Trophoblast cell (in vitro differentiated cells and primary cell): ENCODE results near the gene MOCS2.

Experiments used
- DNase-seq, 2 donors: peaks; one replicate each; pipeline ENCODE4 v3.0.0-alpha.2; 2016
- H2AFZ ChIP-seq: 2 replicates; pipeline ENCODE4 v1.6.1; 2013; ENCODE audit warnings: low read length, moderate library complexity, mild to moderate bottlenecking; ENCODE audit not compliant: insufficient read depth, poor library complexity
- H2AK5ac ChIP-seq: 2 replicates; pipeline ENCODE4 v1.6.1; 2013; ENCODE audit warnings: mild to moderate bottlenecking, low read length
- H2BK120ac ChIP-seq: 2 replicates; pipeline ENCODE4 v1.6.1; 2013; ENCODE audit warnings: low read length, mild to moderate bottlenecking, moderate library complexity; ENCODE audit not compliant: insufficient read depth, poor library complexity
- H2BK12ac ChIP-seq: 2 replicates; pipeline ENCODE4 v1.6.1; 2013; ENCODE audit warnings: mild to moderate bottlenecking, low read length, moderate library complexity
- H2BK5ac ChIP-seq: 2 replicates; pipeline ENCODE4 v1.6.1; 2013; ENCODE audit warnings: low read length, low read depth, moderate library complexity, mild to moderate bottlenecking; ENCODE audit not compliant: poor library complexity
- H3K14ac ChIP-seq: 2 replicates; pipeline ENCODE4 v1.6.1; 2013; ENCODE audit warnings: mild to moderate bottlenecking, low read length
- H3K18ac ChIP-seq: 2 replicates; pipeline ENCODE4 v1.6.1; 2013; ENCODE audit warnings: mild to moderate bottlenecking, low read length
- H3K23ac ChIP-seq: 2 replicates; pipeline ENCODE4 v1.6.1; 2013; ENCODE audit warnings: low read length
- H3K27ac ChIP-seq: 2 replicates; pipeline ENCODE4 v1.5.1; 2013; ENCODE audit warnings: low read depth, mild to moderate bottlenecking, inconsistent platforms, low read length, moderate library complexity
- H3K27me3 ChIP-seq: 2 replicates; pipeline ENCODE4 v1.6.1; 2013; ENCODE audit warnings: inconsistent platforms, mild to moderate bottlenecking, low read length, moderate library complexity; ENCODE audit not compliant: insufficient read depth
- H3K36me3 ChIP-seq, 2 experiments: 1 replicate in 1 of 2; 2 replicates in 1 of 2; pipeline ENCODE4 v1.6.1; 2013; ENCODE audit warnings: low read length in 2 of 2, mild to moderate bottlenecking in 2 of 2, moderate library complexity in 1 of 2; ENCODE audit not compliant: insufficient read depth in 2 of 2, control insufficient read depth in 1 of 2
- H3K4ac ChIP-seq: 2 replicates; pipeline ENCODE4 v1.6.1; 2013; ENCODE audit warnings: low read depth, mild to moderate bottlenecking, low read length, moderate library complexity
- H3K4me1 ChIP-seq, 2 experiments: 1 replicate in 1 of 2; 2 replicates in 1 of 2; pipeline ENCODE4 v1.6.1; 2013; ENCODE audit warnings: low read length in 2 of 2, mild to moderate bottlenecking in 2 of 2, moderate library complexity in 1 of 2; ENCODE audit not compliant: insufficient read depth in 2 of 2, control insufficient read depth in 1 of 2
- H3K4me2 ChIP-seq: 2 replicates; pipeline ENCODE4 v1.6.1; 2013; ENCODE audit warnings: inconsistent platforms, mild to moderate bottlenecking, low read length, moderate library complexity
- H3K4me3 ChIP-seq: 2 replicates; pipeline ENCODE4 v1.5.1; 2013; ENCODE audit warnings: mild to moderate bottlenecking, low read depth, low read length, inconsistent platforms
- H3K79me1 ChIP-seq: one replicate; pipeline ENCODE4 v1.6.1; 2013; ENCODE audit warnings: low read length
- H3K79me2 ChIP-seq: 2 replicates; pipeline ENCODE4 v1.6.1; 2013; ENCODE audit warnings: low read length, mild to moderate bottlenecking; ENCODE audit not compliant: control insufficient read depth, insufficient read depth, poor library complexity
- H3K9ac ChIP-seq: 2 replicates; pipeline ENCODE4 v1.6.1; 2013; ENCODE audit warnings: mild to moderate bottlenecking, low read length
- H3K9me3 ChIP-seq: 2 replicates; pipeline ENCODE4 v1.6.1; 2013; ENCODE audit warnings: low read depth, mild to moderate bottlenecking, control low read depth, inconsistent platforms, low read length; ENCODE audit not compliant: insufficient read depth
- H4K12ac ChIP-seq: 2 replicates; pipeline ENCODE4 v1.6.1; 2013; ENCODE audit warnings: low read depth, mild to moderate bottlenecking, low read length, moderate library complexity
- H4K8ac ChIP-seq: 2 replicates; pipeline ENCODE4 v1.6.1; 2013; ENCODE audit warnings: low read depth, mild to moderate bottlenecking, low read length, moderate library complexity
- H4K91ac ChIP-seq: one replicate; pipeline ENCODE4 v1.6.1; 2013; ENCODE audit warnings: low read depth, mild to moderate bottlenecking, low read length, moderate library complexity
- WGBS: extraction: QIAGEN DNeasy Blood & Tissue Kit; methylation state at CpG from one replicate; pipeline ENCODE4 v1.1.7; 2013; ENCODE audit warnings: missing lambda C conversion rate; ENCODE audit not compliant: insufficient read length, insufficient coverage; ENCODE audit errors: extremely low coverage; 5-methylcytosine and 5-hydroxymethylcytosine counted together

MOCS2 gene

DNA sequence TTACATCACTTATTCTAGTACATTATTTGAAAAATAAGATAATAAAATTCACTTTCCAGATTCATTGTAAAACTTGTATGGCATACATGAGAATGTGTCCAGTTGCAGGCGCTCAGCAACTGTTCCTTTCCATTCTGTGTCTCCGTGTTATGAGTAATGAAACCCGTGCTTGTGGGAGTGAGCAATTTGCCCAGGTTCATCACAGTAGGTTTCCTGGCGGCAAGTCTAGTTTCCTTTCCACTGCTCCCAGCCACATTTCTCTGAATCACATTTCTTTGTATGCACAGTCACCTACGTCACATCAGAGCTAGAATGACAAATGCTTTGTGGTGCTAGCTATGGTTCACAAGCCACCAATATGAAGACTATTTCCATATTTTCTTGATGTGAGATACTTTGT, 39.9 kb downstream of the MOCS2 start:
- Histone ChIP-seq H3K79me1 (no peaks in the 10 kb centered on the region), H3K4me3 (no peak overlapping the region), H4K91ac (no peak overlapping the region), H2BK12ac (no peak overlapping the region), H3K9me3 (no peaks in the 10 kb centered on the region), H3K4me2 (no peak overlapping the region), H3K27me3 (no peaks in the 10 kb centered on the region), H3K23ac (no peak overlapping the region), H3K14ac (no peak overlapping the region), H2BK5ac (no peak overlapping the region), H3K27ac (no peak overlapping the region), H2BK120ac (no peak overlapping the region), H3K4me1 (no peaks in the 10 kb centered on the region), H2AK5ac (no peak overlapping the region), H4K8ac (no peak overlapping the region), H3K9ac (no peak overlapping the region), H4K12ac (no peak overlapping the region), H3K18ac (no peak overlapping the region), H3K79me2 (no peaks in the 10 kb centered on the region), H3K4ac (no peak overlapping the region), H2AFZ (no peak overlapping the region), H3K36me3 (peaks cover 2 to 6% of the 10 kb centered on the region in 2 experiments)
- DNase-seq: no peak
- no CpG with 5 or more reads among the region's 5 CpGs for WGBS

- no peak overlapping the region for H2BK120ac ChIP-seq
- H3K4ac ChIP-seq: no peak overlapping the region
- DNase-seq: no peak
- H2BK5ac ChIP-seq: no peak overlapping the region
- H3K27ac ChIP-seq: no peak overlapping the region
- no peak overlapping the region for H3K4me2 ChIP-seq
- no peak overlapping the region for H3K4me3 ChIP-seq
- no peak overlapping the region for H3K23ac ChIP-seq
- H3K9ac ChIP-seq: no peak overlapping the region
- no peaks in the 10 kb centered on the region for H3K4me1 ChIP-seq
- no peaks in the 10 kb centered on the region for H3K9me3 ChIP-seq
- H4K12ac ChIP-seq: no peak overlapping the region
- H2BK12ac ChIP-seq: no peak overlapping the region
- WGBS: no CpG with 5 or more reads among the region's 4 CpGs
- H2AK5ac ChIP-seq: no peak overlapping the region
- no peak overlapping the region for H3K14ac ChIP-seq
- H3K79me2 ChIP-seq: no peaks in the 10 kb centered on the region
- H3K27me3 ChIP-seq: no peaks in the 10 kb centered on the region
- no peak overlapping the region for H4K91ac ChIP-seq
- no peak overlapping the region for H2AFZ ChIP-seq
- no peak overlapping the region for H3K18ac ChIP-seq
- no peak overlapping the region for H4K8ac ChIP-seq
- H3K36me3 ChIP-seq: peaks cover 2 to 5% of the 10 kb centered on the region in 2 experiments
- no peaks in the 10 kb centered on the region for H3K79me1 ChIP-seq
Observed at GRCh38 chr5:53068291-53068836, 41.2 kb downstream of the MOCS2 start.

DNA sequence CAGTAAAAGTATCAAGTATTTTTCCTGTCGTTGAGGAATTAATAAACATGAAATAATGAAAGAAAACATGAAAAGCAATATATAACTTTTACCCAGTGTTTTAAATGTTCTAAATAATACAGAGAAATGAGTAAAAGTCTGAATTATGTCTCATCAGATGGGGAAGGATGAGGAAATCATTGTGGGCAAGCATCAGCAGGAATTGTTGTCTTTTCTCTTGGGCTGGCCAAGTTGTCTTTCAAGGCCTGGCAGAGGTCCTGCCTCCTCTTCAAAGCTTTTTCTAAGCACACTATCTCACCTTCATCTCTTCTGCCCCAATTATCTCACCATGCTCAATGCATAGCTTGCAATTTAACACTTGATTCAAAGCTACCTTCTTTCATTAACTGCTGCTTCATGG, 41.9 kb downstream of the MOCS2 start:
- no peak overlapping the region for H3K4ac ChIP-seq
- no peak overlapping the region for H3K4me3 ChIP-seq
- H2AFZ ChIP-seq: no peak overlapping the region
- no peak overlapping the region for H2BK5ac ChIP-seq
- H4K12ac ChIP-seq: no peak overlapping the region
- no peak overlapping the region for H2BK120ac ChIP-seq
- no peak overlapping the region for H3K14ac ChIP-seq
- H3K4me2 ChIP-seq: no peak overlapping the region
- no peak for DNase-seq
- WGBS: no CpG with 5 or more reads among the region's 1 CpG
- no peaks in the 10 kb centered on the region for H3K79me2 ChIP-seq
- H3K4me1 ChIP-seq: no peaks in the 10 kb centered on the region
- H3K23ac ChIP-seq: no peak overlapping the region
- no peak overlapping the region for H3K9ac ChIP-seq
- H2AK5ac ChIP-seq: no peak overlapping the region
- H4K91ac ChIP-seq: no peak overlapping the region
- H3K18ac ChIP-seq: no peak overlapping the region
- H3K9me3 ChIP-seq: no peaks in the 10 kb centered on the region
- no peak overlapping the region for H2BK12ac ChIP-seq
- H3K36me3 ChIP-seq: peaks cover 2 to 4% of the 10 kb centered on the region in 2 experiments
- no peak overlapping the region for H3K27ac ChIP-seq
- no peak overlapping the region for H4K8ac ChIP-seq
- H3K79me1 ChIP-seq: no peaks in the 10 kb centered on the region
- H3K27me3 ChIP-seq: no peaks in the 10 kb centered on the region

- H3K4ac ChIP-seq: no peak overlapping the region
- no peak overlapping the region for H3K4me3 ChIP-seq
- H3K4me2 ChIP-seq: no peak overlapping the region
- H3K27me3 ChIP-seq: no peaks in the 10 kb centered on the region
- no peak overlapping the region for H3K18ac ChIP-seq
- WGBS: no CpG with 5 or more reads among the region's 1 CpG
- H2BK12ac ChIP-seq: no peak overlapping the region
- H2AK5ac ChIP-seq: no peak overlapping the region
- no peak overlapping the region for H2BK5ac ChIP-seq
- H2BK120ac ChIP-seq: no peak overlapping the region
- DNase-seq: no peak
- no peak overlapping the region for H4K91ac ChIP-seq
- no peak overlapping the region for H3K9ac ChIP-seq
- H3K27ac ChIP-seq: no peak overlapping the region
- no peaks in the 10 kb centered on the region for H3K79me2 ChIP-seq
- H3K79me1 ChIP-seq: no peaks in the 10 kb centered on the region
- H2AFZ ChIP-seq: no peak overlapping the region
- no peak overlapping the region for H4K8ac ChIP-seq
- peaks cover 0 to 1% of the 10 kb centered on the region in 2 experiments for H3K36me3 ChIP-seq
- no peaks in the 10 kb centered on the region for H3K4me1 ChIP-seq
- no peak overlapping the region for H3K14ac ChIP-seq
- no peak overlapping the region for H4K12ac ChIP-seq
- no peaks in the 10 kb centered on the region for H3K9me3 ChIP-seq
- no peak overlapping the region for H3K23ac ChIP-seq
Observed at GRCh38 chr5:53066088-53066487, 43.5 kb downstream of the MOCS2 start.
